GM04504 (cell line): ENCODE data around the gene PIM3.

Source experiments
- DNase-seq: peaks from one replicate; pipeline ENCODE4 v3.0.0-alpha.2; 2012; ENCODE audit warnings: low read depth

Gene PIM3

DNA sequence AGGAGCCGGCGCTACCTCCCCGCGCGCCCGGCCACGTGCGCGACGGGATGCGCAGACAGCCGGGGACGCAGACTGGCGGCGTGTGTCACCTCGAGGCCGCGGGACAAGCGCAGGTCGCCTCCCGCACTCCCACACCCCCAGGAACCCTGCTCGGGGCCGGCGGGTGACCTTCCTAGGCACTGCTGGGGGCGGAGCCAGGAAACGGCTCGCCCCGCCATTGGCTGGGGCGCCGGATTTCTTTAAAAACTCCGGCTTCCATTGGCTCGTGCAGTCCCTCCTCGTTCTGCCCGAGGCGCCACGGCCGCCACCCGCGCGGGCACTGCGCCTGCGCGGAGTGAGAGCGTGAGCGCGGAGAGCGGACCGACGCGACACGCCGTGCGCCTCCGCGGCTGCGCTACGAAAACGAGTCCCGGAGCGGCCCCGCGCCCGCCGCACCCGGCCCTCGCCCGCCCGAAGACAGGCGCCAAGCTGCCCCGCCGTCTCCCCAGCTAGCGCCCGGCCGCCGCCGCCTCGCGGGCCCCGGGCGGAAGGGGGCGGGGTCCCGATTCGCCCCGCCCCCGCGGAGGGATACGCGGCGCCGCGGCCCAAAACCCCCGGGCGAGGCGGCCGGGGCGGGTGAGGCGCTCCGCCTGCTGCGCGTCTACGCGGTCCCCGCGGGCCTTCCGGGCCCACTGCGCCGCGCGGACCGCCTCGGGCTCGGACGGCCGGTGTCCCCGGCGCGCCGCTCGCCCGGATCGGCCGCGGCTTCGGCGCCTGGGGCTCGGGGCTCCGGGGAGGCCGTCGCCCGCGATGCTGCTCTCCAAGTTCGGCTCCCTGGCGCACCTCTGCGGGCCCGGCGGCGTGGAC lies at the start of gene PIM3:
Gene PIM3, plus strand, starts transcription at position 614 of the 846 bp plus-strand sequence. Its CDS starts 176 bp downstream, at position 790.
- DNase-seq, result peak; percentile 90

DNA sequence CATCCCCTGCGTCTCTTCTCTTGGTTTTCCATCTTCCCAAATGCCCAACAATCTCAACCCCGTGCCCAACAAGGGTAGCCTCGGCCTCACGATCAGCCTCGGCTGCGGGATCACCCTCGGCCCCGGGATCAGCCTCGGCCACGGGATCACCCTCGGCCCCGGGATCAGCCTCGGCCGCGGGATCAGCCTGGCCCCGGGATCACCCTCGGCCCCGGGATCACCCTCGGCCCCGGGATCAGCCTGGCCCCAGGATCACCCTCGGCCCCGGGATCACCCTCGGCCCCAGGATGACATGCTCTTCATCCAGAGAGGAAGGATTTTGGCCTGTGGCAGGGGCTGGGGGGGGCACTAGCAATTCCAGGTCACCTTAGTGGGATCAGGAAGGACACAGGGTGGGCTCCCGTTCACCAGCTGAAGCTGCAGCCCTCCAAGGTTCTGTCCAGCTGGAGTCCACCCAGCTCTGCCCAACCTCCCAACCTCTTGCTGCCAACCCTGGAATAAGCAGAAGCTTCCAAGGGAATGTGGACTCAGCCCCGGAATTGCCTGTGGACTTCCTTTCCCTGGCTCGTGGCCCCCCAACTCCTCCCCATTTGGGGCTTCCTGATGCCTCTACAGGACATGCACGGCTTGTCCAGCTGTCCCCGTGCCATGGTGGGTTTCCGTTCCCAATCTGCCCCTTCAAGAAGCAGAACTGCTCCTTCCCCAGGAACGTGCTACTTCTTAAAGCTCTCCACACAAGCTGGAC lies 48.5 kb upstream of the PIM3 start:
- DNase-seq, result no peak

DNA sequence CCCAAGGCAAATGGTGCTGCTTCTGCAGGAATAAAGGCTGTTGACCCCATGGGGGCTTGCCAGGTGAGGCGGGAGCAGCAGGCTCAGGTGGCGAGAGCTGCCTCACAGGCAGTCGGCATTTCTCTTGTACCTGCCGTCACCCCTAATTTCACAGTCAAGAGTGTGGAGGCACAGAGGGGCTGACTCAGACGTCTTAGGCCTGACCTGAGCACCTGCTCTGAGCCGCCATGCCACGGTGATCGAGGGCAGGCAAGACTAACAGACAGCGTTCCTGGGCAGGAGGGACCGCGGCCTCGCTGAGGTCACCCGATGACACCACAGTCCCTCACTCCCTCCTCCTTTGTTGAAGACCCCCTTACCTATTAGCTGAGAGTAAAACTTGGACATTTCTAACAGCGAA lies 47.5 kb upstream of the PIM3 start:
- no peak for DNase-seq

DNA sequence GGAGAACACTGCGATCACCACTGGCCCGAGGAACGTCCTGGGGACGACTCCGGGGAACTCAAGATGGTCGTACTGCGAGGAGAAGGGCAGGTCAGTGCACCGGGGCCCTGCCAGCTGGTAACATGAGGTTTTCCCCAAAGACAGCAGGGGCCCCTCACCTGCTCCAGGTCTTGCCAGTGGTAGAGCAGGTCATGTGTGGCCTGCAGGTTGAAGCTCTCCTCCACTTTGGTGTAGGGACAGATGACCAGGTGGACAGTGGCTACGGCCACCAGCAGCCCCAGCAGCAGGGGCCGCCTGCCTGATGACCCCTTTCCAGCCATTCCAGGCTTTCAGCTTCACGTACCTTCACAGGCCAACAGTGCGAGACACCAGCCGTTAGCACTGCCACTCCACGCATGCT lies 47.1 kb upstream of the PIM3 start:
- DNase-seq, result no peak

DNA sequence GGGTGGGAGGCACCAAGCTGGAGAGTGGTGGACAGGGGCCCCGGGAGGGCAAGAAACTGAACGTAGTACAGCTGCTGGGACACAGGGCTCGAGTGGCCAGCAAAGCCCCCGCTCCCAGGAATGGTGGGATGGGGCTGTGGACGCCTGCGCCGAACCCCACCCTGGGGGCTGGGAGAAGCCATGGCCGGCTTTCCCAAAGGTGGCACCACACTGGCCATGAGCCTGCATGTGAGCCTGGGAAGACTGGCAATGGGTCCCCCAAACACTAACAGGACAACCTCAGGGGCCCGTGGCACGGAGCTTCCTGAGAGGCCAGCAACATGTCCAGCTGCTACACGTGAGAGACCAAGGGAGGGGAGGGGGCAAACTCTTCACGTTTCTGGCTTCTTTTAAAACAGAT lies 46.3 kb upstream of the PIM3 start:
- no peak for DNase-seq

DNA sequence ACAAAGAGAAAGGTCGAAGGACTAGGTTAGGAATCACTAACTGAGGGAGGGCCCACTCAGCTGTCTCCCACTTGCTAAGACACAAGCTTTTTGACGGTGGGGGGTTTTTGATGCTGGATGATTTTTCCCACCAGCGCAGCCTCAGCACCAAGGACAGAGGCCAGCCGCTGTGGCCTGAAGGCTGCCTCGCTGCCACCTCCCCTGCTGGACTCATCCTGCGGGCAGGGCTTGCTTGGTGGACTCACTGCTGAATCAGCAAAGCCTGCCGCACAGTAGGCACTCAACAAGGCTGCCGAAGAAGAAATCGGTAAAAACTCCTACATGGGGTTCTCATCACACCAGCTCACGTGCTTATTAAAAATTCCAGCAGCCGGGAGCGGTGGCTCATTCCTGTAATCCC lies 45.0 kb upstream of the PIM3 start:
- DNase-seq, result no peak

DNA sequence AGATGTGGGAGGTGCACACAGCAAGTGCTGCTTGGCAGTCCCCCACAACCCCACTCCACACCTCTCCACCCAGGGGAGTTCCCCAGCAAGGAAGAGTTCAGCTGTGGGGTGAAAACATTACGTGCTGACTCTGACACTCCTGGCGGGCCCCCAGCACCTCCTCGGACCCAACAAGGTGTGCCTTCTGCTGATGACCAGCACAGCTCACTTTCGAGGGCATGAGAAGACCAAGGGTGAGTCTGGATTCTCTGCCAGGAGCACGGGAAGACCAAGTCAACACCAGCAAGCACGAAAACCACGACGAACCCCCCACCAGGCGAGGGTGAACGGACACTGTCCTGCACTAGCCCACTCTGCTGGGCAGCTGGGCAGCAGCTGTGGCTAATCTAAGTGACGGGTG lies 43.7 kb upstream of the PIM3 start:
- DNase-seq, result no peak

DNA sequence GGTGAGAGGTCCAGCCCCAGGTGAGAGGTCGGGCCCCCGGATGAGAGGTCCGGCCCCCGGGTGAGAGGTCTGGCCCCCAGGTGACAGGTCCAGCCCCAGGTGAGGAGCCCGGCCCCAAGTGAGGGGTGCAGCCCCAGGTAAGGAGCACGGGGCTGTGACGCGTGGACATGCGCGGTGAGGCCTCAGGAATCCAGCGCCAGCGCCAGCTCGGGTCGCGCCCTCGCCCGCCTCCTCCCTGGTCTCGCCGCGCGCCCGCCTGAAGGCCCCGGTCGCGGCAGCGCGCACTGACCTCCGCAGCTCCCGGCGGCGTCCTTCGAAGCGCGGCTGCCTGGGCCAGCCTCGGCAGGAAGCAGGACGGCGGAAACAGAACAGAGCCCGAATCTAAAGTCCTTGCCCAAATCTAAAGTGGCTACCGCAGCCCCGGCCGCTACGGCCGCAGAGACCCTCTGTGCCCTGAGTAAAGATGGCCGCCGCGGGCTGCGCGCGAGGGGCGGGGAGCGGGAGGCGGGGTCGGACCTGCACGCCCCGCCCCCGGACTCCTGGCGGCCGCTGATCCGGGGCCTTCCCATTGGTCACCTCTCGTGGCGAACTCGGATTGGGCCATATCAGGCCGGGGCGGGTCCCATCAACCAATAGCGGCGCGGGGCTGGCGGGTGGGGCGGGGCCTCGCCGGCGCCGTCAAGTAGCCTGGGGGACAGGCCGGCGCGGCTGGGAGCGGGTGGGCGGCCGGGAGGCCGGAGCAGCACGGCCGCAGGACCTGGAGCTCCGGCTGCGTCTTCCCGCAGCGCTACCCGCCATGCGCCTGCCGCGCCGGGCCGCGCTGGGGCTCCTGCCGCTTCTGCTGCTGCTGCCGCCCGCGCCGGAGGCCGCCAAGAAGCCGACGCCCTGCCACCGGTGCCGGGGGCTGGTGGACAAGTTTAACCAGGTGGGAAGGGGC lies 42.3 kb upstream of the PIM3 start, which contains the start of the genes ALG12 and CRELD2:
Gene ALG12, minus strand, starts transcription at position 465 of the 937 bp plus-strand sequence. CDS start 4,673 bp downstream, outside the sequence.
Gene CRELD2, plus strand, starts transcription at position 661 of the 937 bp plus-strand sequence. Its CDS starts 136 bp downstream, at position 797.
- peak; percentile 92 for DNase-seq

DNA sequence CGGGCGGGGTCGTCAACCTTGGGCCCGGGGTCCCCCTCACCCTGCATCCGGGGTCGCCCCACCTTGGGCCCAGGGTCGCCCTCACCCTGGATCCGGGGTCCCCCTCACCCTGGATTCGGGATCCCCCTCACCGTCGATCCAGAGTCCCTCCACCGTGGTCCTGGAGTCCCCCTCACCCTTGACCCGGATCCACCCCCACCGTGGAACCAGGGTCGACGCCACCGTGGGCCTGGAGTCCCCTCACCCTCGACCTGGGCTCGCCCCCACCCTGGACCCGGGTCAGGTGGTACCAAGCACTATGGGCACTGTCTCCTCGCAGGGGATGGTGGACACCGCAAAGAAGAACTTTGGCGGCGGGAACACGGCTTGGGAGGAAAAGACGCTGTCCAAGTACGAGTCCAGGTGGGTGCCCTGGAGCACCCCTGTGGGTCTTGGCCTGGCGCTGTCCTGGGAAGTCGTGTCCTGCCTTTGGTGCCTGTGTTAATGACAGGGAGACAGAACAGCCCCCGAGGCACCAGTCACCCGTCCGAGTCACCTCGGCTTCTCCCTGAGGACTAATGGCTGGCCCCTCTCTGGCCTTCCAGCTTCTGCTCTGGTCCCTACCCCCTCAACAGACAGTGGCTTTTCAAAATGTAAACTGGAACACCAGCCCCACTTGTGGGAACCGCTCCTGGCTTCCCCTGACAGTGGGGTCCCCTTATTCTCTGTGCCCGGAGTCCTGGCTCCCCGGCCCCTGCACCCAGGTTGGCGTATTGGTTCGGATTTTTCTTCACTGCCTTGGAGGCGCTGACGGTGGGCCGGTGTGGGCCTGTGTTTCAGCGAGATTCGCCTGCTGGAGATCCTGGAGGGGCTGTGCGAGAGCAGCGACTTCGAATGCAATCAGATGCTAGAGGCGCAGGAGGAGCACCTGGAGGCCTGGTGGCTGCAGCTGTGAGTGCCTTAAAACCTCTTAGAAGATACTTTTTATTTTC lies 41.4 kb upstream of the PIM3 start:
- DNase-seq, result no peak

DNA sequence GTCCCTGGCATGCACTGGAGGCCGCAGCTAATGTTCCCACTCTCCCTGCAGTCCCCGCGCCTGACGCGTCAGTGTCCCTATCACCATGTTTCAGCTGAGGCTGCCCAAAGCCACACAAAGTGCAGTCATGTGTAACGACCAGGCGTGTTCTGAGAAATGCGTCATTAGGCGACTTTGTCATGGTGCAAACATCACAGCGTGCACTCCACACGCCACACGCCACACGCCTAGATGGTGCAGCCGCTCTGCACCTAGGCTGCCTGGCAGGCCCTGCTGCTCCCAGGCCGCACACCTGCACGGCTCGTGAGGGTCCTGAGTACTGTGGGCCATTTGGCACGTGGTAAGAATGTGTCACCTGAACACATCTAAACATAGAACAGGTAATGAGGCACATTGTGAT lies 39.7 kb upstream of the PIM3 start:
- no peak for DNase-seq

DNA sequence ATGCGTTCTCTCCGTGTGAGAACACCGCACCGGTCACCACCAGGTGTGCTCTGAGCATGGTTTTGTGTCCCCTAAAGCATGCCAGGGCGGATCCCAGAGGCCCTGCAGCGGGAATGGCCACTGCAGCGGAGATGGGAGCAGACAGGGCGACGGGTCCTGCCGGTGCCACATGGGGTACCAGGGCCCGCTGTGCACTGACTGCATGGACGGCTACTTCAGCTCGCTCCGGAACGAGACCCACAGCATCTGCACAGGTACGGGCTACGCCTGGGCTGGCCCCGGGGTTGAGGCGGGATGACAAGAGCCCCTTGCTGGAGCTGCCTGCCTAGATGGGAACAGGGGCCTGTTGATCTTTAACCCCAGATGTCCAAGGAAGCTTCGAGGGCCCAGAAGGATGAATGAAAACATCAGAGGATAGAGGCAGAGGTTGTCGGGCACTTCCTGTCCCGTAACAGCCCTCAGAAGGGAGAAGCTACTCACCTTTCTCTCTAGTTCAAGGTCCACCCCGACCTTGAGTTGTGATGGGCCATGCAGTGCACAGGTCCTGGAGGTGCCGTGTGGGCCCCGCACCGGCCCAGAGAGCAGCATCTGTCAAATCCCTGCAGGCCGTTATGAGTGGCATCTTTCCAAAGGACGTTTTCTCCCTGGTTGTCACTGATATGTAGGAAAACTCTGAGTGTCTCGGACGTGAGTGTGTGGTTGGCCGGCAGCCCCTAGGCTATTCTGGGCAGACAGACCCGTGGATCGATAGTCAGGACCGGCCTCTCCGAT lies 38.9 kb upstream of the PIM3 start:
- no peak for DNase-seq

DNA sequence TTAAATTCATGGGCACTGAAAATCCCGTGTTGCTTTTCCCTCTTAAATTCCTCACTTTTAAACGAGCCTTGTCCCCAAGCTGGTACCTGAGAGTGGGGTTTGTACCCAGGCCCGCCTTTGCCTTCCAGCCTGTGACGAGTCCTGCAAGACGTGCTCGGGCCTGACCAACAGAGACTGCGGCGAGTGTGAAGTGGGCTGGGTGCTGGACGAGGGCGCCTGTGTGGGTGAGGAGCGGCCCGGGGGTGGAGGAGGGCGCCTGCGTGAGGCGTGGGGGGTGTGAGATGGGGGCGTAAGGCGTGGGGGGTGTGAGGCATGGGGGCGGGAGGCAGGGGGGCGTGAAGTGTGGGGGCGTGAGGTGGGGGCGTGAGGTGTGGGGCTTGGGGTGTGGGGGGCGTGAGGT lies 38.1 kb upstream of the PIM3 start:
- no peak for DNase-seq

DNA sequence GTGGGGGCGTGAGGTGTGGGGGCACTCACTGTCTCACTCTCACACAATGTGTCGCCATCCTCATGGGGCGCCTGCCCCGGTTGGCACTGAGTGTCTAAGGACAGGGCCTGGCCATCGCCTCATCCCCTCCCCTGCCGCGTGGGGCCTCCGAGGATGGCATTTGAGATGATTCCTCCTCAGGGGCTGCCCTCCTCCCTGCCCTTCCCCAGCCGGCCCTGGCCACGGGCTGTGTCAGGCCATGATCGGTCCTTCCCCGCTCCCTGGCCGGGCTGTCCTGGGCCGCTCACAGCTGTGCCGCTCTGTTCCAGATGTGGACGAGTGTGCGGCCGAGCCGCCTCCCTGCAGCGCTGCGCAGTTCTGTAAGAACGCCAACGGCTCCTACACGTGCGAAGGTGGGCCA lies 37.6 kb upstream of the PIM3 start:
- DNase-seq, result no peak

DNA sequence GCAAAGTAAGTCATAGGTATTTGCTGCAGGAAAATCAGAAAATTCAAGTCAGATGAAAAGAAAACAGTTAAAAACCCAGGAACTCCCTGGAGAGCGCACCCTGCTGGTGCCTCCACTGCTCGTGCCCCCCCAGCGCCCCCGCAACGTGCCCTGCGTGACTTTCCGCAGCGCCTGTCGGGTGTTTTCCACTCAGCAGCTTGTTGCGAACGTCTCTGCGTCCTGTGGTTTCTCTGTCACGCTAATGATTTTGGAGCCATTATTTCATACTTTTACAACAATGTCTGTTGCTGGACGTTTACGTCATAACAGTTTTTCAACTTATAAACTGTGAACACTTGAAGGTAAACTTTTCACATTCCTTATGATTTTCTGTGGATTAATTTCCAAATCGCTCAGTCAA lies 37.1 kb upstream of the PIM3 start:
- DNase-seq, result no peak

DNA sequence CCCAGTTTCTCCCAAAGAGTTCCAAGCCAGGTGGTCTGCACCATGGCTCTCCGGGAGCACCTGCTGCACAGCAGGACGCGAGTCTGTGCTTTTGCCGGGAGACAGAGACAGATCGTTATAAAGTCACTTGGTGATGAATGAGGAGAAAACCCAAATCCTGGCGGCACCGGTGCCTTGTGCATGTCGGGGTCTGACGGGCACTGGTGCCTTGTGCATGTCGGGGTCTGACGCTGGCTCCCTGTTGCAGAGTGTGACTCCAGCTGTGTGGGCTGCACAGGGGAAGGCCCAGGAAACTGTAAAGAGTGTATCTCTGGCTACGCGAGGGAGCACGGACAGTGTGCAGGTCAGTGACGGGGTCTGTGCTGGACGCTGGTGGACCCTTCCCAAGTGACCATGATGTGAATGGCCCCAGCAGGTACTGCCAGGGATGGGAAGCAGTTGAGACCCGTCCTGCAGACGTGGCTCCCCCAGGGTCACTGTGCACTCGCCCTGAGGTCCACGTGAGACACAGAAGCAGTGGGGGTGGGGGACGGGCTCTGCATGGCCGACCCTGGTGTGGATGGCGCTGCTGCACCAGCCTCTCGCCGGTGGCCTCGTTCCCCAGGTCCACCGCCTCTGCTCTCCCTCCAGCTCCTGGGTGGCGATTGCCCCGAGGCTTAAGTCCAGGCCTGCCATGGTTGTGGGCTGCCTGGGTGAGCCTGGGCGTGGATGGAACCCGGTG lies 36.3 kb upstream of the PIM3 start:
- no peak for DNase-seq

DNA sequence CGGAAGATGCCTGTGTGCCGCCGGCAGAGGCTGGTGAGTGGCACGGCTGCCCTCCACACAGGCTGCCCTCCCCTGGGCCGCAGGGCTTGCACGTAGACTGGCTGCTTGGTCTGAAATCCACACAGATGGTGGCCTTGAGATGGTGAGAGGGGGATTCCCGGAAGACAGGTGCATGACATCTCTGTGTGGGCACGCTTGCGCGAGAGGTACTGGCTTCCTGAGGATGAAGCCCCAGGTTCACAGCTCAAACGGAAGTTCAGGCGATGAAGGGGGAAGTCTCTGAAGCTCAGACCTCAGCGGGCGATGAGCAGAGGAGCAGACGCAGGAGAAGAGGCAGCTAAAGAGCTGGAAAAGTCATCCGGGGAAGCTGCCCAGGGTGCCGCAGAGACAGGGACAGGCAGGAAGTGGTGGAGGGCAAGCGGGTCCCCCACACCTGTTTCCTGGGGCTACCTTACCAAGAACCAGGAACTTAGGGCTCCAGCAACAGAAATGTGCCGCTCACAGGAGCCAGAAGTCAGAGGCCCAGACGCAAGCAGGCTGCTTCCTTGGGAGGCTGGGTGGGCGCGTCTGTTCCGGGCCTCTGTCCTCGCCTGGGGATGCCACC lies 34.9 kb upstream of the PIM3 start:
- DNase-seq, result no peak

DNA sequence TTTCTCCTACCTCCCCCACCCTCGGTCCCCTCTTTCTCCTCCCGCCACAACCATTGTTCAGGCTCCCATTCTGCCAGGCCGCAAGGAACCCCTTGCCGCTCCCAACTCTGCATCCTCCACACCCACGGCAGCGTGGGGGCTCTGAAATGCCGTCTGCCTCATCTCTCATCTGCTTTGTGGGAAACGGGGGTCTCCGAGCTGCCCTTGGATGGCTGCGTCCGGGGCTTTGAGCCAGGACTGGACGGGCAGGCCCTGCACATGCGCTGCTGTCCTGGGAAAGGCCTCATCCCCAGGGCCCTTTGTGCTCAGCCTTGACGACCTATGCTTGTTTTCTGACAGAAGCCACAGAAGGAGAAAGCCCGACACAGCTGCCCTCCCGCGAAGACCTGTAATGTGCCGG lies 33.7 kb upstream of the PIM3 start:
- DNase-seq, result no peak

DNA sequence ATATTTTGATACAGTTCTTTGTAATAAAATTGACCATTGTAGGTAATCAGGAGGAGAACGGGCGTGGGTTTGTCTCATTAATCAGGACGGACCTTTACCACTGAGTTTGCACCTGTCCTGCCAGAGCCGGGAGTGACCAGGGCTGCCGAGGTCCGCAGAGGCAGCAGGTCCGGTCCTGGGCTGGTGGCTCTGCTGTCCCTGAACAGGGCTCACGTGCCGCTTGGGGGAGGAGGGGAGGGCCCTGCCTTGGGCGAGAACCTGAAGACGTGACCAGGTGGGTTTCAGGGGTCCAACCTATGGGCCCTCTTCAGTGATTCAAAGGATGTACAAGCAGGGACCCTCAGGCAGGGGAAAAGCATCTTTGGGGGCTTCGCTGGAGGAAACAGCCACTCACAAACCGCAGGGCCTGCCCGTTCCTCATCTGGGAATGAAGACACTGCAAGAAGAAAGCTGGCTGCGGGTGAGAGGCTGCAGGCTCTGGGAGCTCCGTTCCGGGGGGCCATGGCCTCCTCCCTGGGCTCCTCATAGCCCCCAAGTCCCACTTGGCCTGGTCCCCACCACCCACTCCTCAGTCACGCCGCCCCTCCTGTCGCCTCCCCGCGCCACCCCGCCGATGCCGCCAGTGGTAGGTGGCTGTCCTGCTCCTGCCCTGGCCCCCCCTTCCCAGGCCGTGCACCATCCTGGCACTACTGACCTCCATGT lies 32.9 kb upstream of the PIM3 start:
- DNase-seq, result no peak

DNA sequence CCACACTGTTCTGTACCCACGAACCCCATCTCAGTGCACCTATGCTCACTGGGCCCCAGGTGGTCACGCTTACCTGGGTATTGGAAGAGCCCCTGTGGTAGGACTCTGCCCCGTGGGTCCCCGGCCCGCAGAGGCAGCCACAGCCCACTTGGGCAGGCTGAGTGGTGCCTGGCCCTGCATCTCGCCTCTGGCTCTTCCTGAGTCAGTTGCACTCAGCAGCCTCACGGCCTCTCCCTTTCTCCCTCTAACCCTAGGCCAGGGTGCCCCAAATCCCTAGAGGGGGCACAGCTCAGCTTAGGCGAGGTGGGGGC lies 32.4 kb upstream of the PIM3 start:
- DNase-seq, result no peak
